HL-60 (cell line): ENCODE measurements around the gene E2F3.

Source experiments
- DNase-seq, 2 experiments: peaks; one replicate each; pipeline ENCODE4 v3.0.0-alpha.2; 2010 to 2020; ENCODE audit warnings: low read depth in 1 of 2, low spot score in 1 of 2
- H3K27ac ChIP-seq: fragments of 250-450 bp; sonication (Bioruptor Pico); replicated peaks from 2 replicates; pipeline ENCODE4 v1.5.1; 2020; ENCODE audit warnings: mild to moderate bottlenecking, moderate library complexity
- H3K27me3 ChIP-seq: fragments of 250-450 bp; sonication (Bioruptor Pico); 2 replicates; pipeline ENCODE4 v1.5.1; 2021; ENCODE audit warnings: mild to moderate bottlenecking, moderate library complexity; ENCODE audit not compliant: insufficient read depth, poor library complexity, severe bottlenecking
- H3K4me3 ChIP-seq: replicated peaks from 2 replicates; pipeline ENCODE4 v1.5.1; 2011; ENCODE audit warnings: mild to moderate bottlenecking, control low read depth, low read length; ENCODE audit not compliant: insufficient read depth
- GABPA ChIP-seq: IDR thresholded peaks from 2 replicates; pipeline ENCODE4 v1.6.1; 2012; ENCODE audit warnings: low read depth
- POLR2AphosphoS5 ChIP-seq: IDR thresholded peaks from 2 replicates; pipeline ENCODE4 v1.6.1; 2012; ENCODE audit warnings: low read depth
- SPI1 ChIP-seq: IDR thresholded peaks from 2 replicates; pipeline ENCODE4 v1.6.1; 2012; ENCODE audit warnings: low read depth, mild to moderate bottlenecking, borderline replicate concordance
- TF ChIP-seq, protein P1 (sequence below): IDR thresholded peaks from one replicate; pipeline ENCODE4 v1.5.1; 2011; ENCODE audit warnings: low read length, control low read depth, inconsistent platforms; ENCODE audit not compliant: insufficient read depth
- TF ChIP-seq, protein P2 (sequence below): IDR thresholded peaks from 2 replicates; pipeline ENCODE4 v1.6.1; 2012; ENCODE audit warnings: low read depth; ENCODE audit not compliant: insufficient replicate concordance

The E2F3 gene

GRCh38 chr6:20367743-20368485 lies 33.8 kb upstream of the E2F3 start:
- Histone ChIP-seq H3K4me3 (no peak overlapping the region), H3K27me3 (no peaks in the 10 kb centered on the region), H3K27ac (no peak overlapping the region)
- no peak for DNase-seq
- TF ChIP-seq GABPA (no peak), SPI1 (no peak), POLR2AphosphoS5 (no peak)
- TF ChIP-seq, protein P1, sequence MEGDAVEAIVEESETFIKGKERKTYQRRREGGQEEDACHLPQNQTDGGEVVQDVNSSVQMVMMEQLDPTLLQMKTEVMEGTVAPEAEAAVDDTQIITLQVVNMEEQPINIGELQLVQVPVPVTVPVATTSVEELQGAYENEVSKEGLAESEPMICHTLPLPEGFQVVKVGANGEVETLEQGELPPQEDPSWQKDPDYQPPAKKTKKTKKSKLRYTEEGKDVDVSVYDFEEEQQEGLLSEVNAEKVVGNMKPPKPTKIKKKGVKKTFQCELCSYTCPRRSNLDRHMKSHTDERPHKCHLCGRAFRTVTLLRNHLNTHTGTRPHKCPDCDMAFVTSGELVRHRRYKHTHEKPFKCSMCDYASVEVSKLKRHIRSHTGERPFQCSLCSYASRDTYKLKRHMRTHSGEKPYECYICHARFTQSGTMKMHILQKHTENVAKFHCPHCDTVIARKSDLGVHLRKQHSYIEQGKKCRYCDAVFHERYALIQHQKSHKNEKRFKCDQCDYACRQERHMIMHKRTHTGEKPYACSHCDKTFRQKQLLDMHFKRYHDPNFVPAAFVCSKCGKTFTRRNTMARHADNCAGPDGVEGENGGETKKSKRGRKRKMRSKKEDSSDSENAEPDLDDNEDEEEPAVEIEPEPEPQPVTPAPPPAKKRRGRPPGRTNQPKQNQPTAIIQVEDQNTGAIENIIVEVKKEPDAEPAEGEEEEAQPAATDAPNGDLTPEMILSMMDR: no peak
- TF ChIP-seq, protein P2, sequence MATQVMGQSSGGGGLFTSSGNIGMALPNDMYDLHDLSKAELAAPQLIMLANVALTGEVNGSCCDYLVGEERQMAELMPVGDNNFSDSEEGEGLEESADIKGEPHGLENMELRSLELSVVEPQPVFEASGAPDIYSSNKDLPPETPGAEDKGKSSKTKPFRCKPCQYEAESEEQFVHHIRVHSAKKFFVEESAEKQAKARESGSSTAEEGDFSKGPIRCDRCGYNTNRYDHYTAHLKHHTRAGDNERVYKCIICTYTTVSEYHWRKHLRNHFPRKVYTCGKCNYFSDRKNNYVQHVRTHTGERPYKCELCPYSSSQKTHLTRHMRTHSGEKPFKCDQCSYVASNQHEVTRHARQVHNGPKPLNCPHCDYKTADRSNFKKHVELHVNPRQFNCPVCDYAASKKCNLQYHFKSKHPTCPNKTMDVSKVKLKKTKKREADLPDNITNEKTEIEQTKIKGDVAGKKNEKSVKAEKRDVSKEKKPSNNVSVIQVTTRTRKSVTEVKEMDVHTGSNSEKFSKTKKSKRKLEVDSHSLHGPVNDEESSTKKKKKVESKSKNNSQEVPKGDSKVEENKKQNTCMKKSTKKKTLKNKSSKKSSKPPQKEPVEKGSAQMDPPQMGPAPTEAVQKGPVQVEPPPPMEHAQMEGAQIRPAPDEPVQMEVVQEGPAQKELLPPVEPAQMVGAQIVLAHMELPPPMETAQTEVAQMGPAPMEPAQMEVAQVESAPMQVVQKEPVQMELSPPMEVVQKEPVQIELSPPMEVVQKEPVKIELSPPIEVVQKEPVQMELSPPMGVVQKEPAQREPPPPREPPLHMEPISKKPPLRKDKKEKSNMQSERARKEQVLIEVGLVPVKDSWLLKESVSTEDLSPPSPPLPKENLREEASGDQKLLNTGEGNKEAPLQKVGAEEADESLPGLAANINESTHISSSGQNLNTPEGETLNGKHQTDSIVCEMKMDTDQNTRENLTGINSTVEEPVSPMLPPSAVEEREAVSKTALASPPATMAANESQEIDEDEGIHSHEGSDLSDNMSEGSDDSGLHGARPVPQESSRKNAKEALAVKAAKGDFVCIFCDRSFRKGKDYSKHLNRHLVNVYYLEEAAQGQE: no peak

DNA sequence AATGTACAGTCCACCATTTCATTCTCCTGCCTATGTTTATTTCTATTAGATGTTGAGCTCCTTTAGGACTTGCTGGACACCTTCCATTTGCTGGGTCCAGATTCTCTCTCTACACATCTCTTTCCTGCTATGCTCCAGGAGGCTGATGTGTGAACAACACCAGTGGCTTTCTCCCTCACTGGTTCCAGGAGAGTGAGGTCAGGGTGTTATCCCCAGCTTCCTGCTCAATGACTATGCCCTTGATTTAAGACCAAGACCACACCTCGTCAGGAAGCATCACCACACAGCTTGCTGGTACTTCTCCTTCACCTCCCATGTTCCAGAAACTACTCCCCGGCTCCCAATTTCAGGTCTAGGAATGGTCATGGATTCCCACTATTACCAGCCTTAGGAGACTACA lies 31.3 kb upstream of the E2F3 start:
- Histone ChIP-seq H3K4me3 (no peak overlapping the region), H3K27ac (no peak overlapping the region), H3K27me3 (no peaks in the 10 kb centered on the region)
- TF ChIP-seq GABPA (no peak), POLR2AphosphoS5 (no peak), SPI1 (no peak)
- TF ChIP-seq, protein P2: no peak
- TF ChIP-seq, protein P1: no peak
- DNase-seq: no peak

DNA sequence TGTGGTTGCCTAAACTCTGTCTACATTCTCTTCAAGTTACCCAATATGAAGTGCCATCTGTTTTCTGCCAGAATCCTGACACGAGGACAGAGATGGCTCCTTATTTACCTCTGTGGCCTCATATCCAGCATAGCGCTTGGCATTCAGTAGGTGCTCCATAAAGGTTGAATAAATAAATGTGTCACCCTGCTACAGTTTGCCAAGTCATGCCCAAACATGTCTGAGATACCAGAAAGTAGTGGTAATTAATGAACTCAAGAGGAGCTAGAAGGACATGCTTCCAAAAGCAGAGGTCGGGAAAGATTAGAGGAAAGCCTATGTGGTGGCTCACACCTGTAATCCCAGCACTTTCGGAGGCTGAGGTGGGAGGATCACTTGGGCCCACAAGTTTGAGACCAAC lies 30.9 kb upstream of the E2F3 start:
- Histone ChIP-seq H3K27me3 (no peaks in the 10 kb centered on the region), H3K27ac (no peak overlapping the region), H3K4me3 (no peak overlapping the region)
- DNase-seq: no peak
- TF ChIP-seq POLR2AphosphoS5: no peak
- TF ChIP-seq, protein P2: no peak
